ENCODE results near the gene TCF12.
"Not testable (repeated sequence)": the region's sequence is repeated elsewhere in the genome, so short reads cannot be mapped to it uniquely, and the experiment has no call there.

TCF12 gene

GRCh38 chr15:57150066-57150865 is 231.8 kb downstream of the TCF12 start:
- FAIRE-seq (no peak), DNase-seq (ENCODE audit: extremely low spot score, insufficient read length, low read depth) (no peak)

GRCh38 chr15:57150866-57151203 is 232.4 kb downstream of the TCF12 start:
- DNase-seq (ENCODE audit: extremely low spot score, insufficient read length, low read depth); FAIRE-seq: not testable (repeated sequence)

DNA sequence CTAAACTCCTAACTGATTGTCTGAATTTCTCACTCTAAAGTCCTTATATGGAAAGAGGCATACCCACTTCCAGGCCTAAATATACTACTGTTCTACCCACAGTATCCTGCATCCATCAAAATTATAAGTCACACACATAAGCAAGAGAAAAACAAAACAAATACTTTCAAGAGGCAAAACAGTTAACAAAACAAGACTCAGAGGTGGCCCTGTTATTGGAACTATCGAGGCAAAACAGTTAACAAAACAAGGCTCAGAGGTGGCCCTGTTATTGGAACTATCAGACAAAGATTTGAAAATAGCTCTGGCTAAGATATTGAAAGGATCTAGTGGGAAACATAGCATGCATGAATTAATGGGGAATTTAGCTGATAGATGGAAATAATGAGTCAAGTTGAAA is 233.7 kb downstream of the TCF12 start:
- no peak for FAIRE-seq
- no peak for DNase-seq (ENCODE audit: extremely low spot score, insufficient read length, low read depth)

- DNase-seq (ENCODE audit: extremely low spot score, insufficient read length, low read depth): no peak
- FAIRE-seq: no peak
These were observed 234.5 kb downstream of the TCF12 start for GRCh38 chr15:57152666-57153539.

- FAIRE-seq (no peak), DNase-seq (ENCODE audit: extremely low spot score, insufficient read length, low read depth) (no peak)
These were observed 237.9 kb downstream of the TCF12 start for GRCh38 chr15:57156210-57156884.

DNA sequence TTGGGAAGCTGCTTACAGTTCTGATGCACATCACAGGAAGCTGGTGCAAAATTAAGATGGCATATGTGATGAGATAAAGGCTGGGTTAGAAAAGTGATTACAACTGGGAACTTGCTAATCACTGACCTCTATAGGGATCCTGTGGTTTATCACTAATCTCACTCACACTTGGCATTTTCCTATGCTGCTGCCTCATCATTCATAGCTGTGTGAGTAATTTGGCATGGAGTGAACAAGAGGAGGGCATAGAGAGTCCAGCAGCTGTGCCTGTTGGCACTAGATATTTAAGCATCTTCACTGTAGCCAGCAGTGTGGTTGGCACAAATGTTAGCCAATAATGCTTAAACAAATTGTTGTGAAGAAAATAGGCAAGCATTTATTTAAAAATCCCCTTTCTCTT is 240.1 kb downstream of the TCF12 start:
- FAIRE-seq: peak; percentile 47
- DNase-seq (ENCODE audit: extremely low spot score, insufficient read length, low read depth): no peak

DNA sequence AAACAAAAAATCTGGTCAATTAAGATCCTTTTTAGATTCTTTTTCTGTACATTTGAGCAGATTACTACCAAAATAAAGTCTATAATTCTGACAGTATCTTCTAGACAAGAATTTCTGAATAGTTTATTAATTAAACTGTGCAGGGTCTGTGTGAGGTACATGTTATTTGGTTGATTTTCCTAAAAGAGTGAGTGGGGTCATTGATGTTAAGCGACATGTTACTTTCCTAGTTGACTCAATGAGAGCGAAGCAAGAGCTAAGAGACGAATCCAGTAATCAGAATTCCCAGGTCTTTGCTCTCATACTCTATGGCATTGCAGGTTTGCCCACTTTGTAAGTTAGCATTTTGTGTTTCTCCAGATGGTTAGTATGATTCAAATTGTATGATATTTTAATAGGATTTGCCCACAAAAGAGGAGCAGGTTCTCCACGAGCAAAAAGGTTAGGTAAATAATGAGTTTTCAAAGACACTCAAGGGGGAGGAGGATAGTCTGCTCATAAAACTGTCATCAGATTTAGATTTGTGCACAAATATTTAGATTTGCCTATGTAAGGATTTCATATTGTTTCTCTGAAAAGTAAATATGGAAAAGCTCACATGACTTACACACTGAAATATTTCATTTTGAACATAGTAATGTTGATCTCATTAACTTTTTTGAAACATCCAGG is 240.7 kb downstream of the TCF12 start:
- no peak for DNase-seq (ENCODE audit: extremely low spot score, insufficient read length, low read depth)
- FAIRE-seq: no peak

DNA sequence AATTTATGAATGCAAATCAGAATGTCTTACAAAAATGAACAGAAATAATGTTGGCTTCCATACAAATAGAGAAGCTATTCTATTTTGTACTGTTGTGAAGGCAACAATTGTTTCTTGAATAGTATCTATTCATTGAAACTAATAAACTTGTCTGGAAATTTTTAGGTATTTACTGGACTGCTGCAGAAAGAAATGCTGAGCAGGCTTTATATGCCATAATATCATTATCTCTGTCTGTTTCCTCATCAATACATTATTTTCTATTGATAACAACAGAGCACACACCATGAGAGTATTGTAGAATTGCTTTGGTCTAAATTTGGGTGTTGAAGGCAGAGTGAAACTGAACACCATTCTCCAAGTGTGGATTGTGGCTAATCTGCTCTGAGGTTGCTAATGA is 241.3 kb downstream of the TCF12 start:
- FAIRE-seq: no peak
- DNase-seq (ENCODE audit: extremely low spot score, insufficient read length, low read depth): no peak

DNA sequence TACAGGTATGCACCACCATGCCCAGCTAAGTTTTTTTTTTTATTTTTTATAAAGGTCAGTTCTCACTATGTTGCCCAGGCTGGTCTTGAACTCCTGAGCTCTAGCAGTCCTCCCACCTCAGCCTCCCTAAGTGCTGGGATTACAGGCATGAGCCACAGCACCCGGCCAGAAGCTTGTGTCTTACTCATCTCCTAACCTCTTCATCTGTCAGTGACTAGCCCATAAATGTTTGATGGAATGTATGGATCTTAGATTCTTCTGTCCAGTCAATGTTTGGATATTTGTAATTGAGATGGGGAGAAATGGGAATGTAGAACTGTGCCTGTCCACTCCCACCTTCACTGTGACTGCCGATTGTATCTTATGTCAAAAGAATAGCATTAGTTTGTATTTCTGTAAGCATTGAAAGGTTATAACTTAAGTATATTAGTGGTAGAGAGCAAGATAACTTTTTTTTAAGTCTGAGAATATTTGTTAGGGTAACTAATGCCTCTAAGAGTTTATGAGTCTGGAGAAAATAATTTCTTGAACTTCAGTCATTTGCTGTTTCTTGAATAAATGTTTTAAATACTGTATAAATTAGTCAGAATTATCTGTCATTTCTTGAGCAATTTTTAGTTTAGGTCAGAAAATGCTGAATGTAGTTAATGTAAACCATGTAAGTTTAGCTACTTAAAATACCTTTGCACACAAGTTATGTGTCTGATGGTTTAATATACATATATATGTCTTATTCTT is 242.5 kb downstream of the TCF12 start:
- no peak for FAIRE-seq

DNA sequence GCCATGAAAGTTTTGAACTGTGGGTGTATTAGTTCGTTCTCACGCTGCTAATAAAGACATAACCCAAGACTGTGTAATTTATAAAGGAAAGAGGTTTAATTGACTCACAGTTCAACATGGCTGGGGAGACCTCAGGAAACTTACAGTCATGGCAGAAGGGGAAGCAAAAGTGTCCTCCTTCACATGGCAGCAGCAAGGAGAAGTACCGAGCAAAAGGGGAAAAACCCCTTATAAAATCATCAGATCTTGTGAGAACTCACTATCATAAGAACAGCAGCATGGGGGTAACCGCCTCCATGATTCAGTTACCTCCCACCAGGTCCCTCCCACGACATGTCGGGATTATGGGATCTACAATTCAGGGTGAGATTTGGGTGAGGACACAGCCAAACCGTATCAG is 245.8 kb downstream of the TCF12 start:
- DNase-seq (ENCODE audit: extremely low spot score, insufficient read length, low read depth); FAIRE-seq: not testable (repeated sequence)

More for the DNA sequence above, 242.5 kb downstream of the TCF12 start:
- no peak for DNase-seq (ENCODE audit: extremely low spot score, insufficient read length, low read depth)

- FAIRE-seq (peak; percentile 62), DNase-seq (ENCODE audit: extremely low spot score, insufficient read length, low read depth) (no peak)
These were observed 247.5 kb downstream of the TCF12 start for GRCh38 chr15:57165992-57166391.

- DNase-seq (ENCODE audit: extremely low spot score, insufficient read length, low read depth): no peak
- peak; percentile 75 for FAIRE-seq
These were observed 249.5 kb downstream of the TCF12 start for GRCh38 chr15:57167821-57168395.

DNA sequence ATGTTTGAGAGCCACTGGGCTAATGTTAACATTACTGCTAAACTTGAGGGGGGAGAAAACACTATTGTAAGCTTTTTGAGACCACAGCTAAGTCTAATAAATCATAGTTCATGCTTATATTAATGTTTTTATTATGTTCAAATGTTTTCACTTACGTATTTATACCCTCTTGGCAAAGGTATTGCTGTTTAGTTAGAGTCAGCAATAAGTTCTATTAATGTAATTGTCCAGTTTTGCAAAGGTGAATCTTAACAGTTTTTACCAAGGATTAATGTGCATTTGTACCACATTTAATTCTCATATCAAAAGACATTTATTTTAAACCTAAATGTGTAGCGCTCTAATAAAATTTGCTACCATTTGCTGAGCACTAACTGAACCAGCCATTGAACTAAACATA is 251.2 kb downstream of the TCF12 start:
- FAIRE-seq: no peak
- DNase-seq (ENCODE audit: extremely low spot score, insufficient read length, low read depth): no peak

DNA sequence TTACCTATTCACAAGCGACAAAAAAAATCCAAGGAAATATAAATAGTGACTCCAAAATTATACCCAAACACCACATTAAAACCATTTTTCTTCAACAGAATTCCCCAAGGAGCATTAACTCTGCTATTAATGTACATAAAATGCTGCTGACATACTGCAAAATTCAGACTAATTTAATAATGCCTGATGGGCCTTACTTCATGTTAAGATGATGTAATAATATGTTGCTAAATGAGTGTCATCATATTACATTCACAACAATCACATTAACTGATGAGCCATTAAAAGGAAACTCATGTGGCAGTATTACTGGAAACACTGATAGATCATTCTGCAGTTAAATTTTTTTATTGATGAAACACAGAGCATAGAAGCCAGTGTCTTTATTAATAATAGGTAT is 253.0 kb downstream of the TCF12 start:
- FAIRE-seq: no peak

DNA sequence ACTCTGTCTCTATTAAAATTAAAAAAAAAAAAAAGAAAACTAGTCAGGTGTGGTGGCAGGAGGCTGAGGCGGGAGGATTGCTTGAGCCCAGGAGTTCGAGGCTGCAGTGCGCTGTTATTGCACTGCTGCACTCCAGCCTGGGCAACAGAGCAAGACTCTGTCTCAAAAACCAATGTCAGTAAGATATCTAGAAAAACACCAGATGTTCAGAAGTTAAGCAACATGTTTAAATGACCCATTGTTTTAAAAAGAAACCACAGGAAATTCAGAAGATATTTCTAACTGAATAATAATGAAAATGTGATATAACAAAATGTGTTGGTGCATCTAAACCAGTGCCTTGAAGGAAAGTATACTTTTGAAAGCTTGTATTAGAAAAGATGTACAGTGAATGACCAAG is 254.5 kb downstream of the TCF12 start:
- FAIRE-seq (no peak), DNase-seq (ENCODE audit: extremely low spot score, insufficient read length, low read depth) (no peak)

More for the DNA sequence above, 253.0 kb downstream of the TCF12 start:
- DNase-seq (ENCODE audit: extremely low spot score, insufficient read length, low read depth): no peak

DNA sequence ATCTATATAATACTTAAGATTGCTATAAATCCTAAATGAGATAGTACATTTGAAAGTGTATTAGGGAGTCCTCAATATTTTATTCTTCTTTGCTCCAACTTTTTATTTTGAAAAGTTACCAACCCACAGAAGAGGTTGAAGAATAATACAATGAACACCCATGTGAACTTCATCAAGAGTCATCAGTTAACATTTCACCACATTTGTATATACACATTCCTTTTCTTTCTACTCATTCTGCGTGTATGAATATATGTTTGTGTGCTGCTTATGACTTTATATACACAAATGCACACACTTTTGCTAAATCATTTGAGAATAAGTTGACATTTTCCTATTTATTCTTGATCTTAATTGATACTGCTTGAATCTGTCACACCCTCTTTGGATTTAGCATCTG is 264.6 kb downstream of the TCF12 start:
- DNase-seq (ENCODE audit: extremely low spot score, insufficient read length, low read depth): no peak
- no peak for FAIRE-seq

DNA sequence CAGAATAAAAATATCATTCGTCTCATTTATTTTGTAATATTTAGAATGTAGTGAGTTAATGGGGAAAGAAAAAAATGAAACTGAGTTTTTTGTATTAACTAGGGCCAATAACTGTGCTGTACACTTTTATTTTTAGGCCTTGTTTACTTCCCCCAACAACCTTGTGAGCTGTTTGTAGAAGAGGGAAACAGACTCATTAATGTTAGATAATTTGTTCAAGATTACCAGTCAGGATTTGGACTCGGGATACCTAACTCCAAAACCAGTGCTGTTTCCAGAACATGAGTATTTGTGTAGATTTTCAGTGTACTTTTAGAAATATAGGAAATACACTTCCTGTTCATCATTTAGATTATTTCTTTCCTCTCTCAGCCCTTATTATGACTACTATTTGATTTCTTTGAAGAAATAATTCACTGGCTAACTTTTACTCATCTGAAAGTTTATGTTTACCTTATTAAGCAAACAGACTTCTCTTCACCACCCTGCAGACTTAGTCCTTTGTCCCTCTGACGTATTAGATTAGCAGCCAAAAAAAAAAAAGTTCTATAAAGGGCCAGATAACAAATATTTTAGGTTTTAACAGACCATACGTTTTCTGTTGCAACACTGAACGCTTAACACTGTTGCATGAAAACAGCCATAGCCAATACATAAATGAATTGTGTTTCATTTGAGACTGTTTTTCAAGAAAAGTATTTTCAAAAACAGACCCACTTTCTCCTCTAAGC is 265.3 kb downstream of the TCF12 start:
- DNase-seq (ENCODE audit: extremely low spot score, insufficient read length, low read depth) (no peak), FAIRE-seq (no peak)

GRCh38 chr15:57184502-57184901 is 266.1 kb downstream of the TCF12 start:
- DNase-seq (ENCODE audit: extremely low spot score, insufficient read length, low read depth) (no peak), FAIRE-seq (no peak)

Data from GM18507 (cell line).